Lung microvascular endothelial cell (primary cell): ENCODE results near the gene CNIH4. TPM values are rescaled to one million over a fixed set of nuclear protein-coding genes. Genes with fewer than 3 reads are reported as not detected.
A peak's percentile ranks its signal among the peaks of the same experiment; 100 is the strongest.
"Not testable (repeated sequence)": the region's sequence is repeated elsewhere in the genome, so short reads cannot be mapped to it uniquely, and the experiment has no call there.

ENCODE experiments used
- DNase-seq, 2 donors: peaks; one replicate each; pipeline versions ENCODE4 v3.0.0 to v3.0.0-alpha.2; 2010; ENCODE audit warnings: low read depth in 2 of 2
- total RNA-seq: library from RNA; depleted of rRNA; stranded (reverse); fragments of >200 nt; gene quantifications from 2 replicates; pipeline ENCODE4 v1.2.1, GENCODE V29; 2014

Gene CNIH4
- 101 and 111 TPM in 2 replicates for total RNA-seq

- DNase-seq: peak; percentile 95 to 96
Observed at GRCh38 chr1:224356685-224357625, at the start of gene CNIH4. Gene CNIH4 (plus strand): TSS chr1:224356879. CDS start chr1:224356925, 46 bp downstream.

- no peak for DNase-seq
Observed at GRCh38 chr1:224308064-224308463, 48.6 kb upstream of the CNIH4 start.

- not testable (repeated sequence) for DNase-seq
Observed at GRCh38 chr1:224311503-224311902, 45.2 kb upstream of the CNIH4 start.

- DNase-seq: no peak
Observed at GRCh38 chr1:224312025-224312424, 44.7 kb upstream of the CNIH4 start.

- no peak for DNase-seq
Observed at GRCh38 chr1:224317383-224318045, 39.2 kb upstream of the CNIH4 start.

GRCh38 chr1:224321706-224322105 lies 35.0 kb upstream of the CNIH4 start:
- no peak for DNase-seq

- peak in 1 of 2 donors; percentile 52 for DNase-seq
Observed at GRCh38 chr1:224325959-224326358, 30.7 kb upstream of the CNIH4 start.

GRCh38 chr1:224328644-224329043 lies 28.0 kb upstream of the CNIH4 start:
- peak in 1 of 2 donors; percentile 7 for DNase-seq

GRCh38 chr1:224329484-224329841 lies 27.2 kb upstream of the CNIH4 start:
- DNase-seq: no peak

GRCh38 chr1:224329842-224330753 lies 26.6 kb upstream of the CNIH4 start, which contains the start of gene NVL:
Gene NVL (minus strand): TSS chr1:224330172. CDS start chr1:224330127, 45 bp downstream.
- DNase-seq: peak; percentile 89 to 92

- no peak for DNase-seq
Observed at GRCh38 chr1:224331326-224331725, 25.4 kb upstream of the CNIH4 start.

GRCh38 chr1:224331824-224332223 lies 24.9 kb upstream of the CNIH4 start:
- no peak for DNase-seq

GRCh38 chr1:224333309-224333926 lies 23.3 kb upstream of the CNIH4 start:
- DNase-seq: peak; percentile 74 to 79

GRCh38 chr1:224333939-224334786 lies 22.5 kb upstream of the CNIH4 start:
- peak; percentile 12 to 82 for DNase-seq

- DNase-seq: no peak
Observed at GRCh38 chr1:224338150-224338838, 18.4 kb upstream of the CNIH4 start.

GRCh38 chr1:224339442-224340033 lies 17.1 kb upstream of the CNIH4 start:
- DNase-seq: no peak

- DNase-seq: peak; percentile 11 to 38
Observed at GRCh38 chr1:224340453-224341384, 16.0 kb upstream of the CNIH4 start.

- DNase-seq: no peak
Observed at GRCh38 chr1:224343679-224344078, 13.0 kb upstream of the CNIH4 start.
